HG02678 (cell line): ENCODE measurements around the gene CLVS2.

ENCODE experiments used
- ATAC-seq: cut with Tn5 transposase; IDR thresholded peaks from one replicate; pipeline ENCODE4 v1.9.1; 2021; ENCODE audit warnings: mild to moderate bottlenecking, moderate library complexity; ENCODE audit not compliant: unreplicated experiment

Gene CLVS2

GRCh38 chr6:123022975-123023374 lies 26.9 kb downstream of the CLVS2 start:
- no peak for ATAC-seq

GRCh38 chr6:123024976-123025375 lies 28.9 kb downstream of the CLVS2 start:
- no peak for ATAC-seq

GRCh38 chr6:123027408-123027807 lies 31.4 kb downstream of the CLVS2 start:
- no peak for ATAC-seq

GRCh38 chr6:123028263-123028662 lies 32.2 kb downstream of the CLVS2 start:
- ATAC-seq, result no peak

- ATAC-seq, result no peak
These were observed 34.2 kb downstream of the CLVS2 start for GRCh38 chr6:123030282-123030681.

GRCh38 chr6:123036648-123037047 lies 40.6 kb downstream of the CLVS2 start:
- ATAC-seq, result no peak

DNA sequence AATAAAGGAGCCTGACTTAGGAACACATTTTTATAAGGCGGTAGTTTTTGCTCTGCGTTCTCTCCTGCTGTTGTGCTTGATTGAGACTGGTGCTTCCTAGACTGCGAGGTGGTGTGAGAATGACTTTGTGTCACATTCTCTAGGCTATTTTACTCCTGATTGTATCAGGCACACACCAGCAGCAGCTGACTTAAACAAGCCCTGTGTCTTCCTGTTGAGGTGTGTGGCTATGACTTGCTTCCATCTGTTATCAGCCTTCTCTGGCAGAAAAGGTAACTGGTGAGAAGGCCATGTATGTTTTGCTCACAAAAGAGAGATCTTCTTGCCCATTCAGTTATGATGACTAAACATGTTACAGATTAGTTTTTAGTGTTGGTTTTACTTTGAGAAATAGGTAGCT lies 43.4 kb downstream of the CLVS2 start:
- no peak for ATAC-seq

DNA sequence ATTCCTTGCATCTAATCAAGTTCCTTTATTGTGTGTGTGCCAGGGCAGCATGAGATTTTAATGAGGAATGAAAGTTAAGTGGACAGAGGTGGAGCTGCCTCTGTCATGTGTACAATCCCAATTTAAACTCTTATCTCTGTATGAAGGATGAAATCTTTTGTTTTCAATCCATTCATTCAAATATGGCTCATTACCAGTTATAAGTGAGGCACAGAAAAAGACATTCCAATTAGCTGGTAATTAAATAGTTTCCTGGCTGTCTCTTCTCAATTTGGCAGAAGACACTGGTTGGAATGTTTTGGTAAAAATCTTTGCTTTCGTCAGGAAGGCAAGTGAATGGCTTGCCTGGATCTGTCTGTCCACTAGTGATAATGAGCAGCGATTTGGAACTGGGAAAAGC lies 46.4 kb downstream of the CLVS2 start:
- ATAC-seq, result no peak

GRCh38 chr6:123044341-123044860 lies 48.4 kb downstream of the CLVS2 start:
- ATAC-seq, result no peak

DNA sequence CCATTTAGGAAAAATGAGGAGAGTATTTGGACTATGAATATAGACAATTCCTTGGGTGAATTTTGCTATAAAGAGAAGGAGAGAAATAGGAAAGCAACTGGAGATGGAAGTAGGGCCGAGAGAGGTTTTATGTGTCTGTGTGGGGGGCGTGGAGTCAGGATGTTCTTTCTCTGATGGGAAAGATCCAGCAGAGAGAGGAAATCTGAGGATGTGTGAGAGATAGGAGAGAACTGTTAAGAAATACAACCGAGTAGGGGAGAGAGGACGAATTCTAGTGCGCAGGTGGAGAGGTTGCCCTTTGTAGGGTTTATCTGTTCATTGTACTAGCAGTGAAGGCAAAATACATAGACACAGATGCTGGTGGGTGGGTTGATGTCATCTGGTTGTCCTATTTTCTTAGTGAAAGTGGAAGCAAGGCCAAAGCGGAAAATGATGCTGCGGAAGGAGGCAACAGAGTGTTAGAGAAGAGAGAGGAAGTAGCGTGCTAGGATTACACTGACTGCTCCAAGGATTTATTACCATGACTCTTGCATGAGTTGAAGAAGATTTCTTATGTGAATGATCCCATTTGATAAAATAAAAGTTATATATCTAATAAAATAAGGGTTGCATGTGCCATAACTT lies 57.7 kb downstream of the CLVS2 start:
- ATAC-seq, result no peak

DNA sequence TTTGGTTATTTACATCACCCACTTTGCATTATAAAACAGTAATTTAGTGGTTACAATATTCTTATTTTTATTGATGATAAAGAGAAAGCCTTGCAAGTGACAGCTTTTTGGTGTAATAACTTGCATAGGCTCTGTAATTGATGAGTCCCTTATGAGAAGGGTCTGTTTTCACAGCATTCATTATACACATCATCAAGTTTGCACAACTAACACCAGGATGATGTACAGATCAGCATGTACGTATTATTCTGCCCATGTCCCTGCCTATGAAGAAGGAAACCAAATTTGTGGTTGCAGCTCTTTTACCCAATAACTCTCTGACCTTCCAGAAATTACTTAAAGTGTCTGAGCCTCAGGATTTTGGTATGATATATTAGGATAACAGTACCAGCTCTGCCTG lies 59.2 kb downstream of the CLVS2 start:
- no peak for ATAC-seq

DNA sequence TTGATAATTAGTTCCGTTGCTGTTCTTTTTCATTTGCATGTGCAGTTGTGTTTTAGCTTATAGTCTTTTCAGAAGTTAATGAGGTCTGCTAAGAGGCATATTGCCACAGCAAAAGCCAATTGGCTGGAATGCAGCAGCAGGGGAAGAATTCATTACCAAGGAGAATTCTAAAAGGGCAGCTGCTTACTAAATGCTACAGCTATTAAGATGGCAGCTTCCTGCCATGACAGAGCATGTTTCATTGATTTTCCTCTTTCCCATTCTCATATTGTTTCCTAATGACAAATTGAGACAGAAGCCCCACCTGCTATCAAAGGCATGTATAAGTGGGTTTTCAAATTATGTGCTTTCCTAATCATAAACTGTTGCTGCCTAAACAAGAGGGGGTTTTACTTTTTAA lies 66.6 kb downstream of the CLVS2 start:
- no peak for ATAC-seq

DNA sequence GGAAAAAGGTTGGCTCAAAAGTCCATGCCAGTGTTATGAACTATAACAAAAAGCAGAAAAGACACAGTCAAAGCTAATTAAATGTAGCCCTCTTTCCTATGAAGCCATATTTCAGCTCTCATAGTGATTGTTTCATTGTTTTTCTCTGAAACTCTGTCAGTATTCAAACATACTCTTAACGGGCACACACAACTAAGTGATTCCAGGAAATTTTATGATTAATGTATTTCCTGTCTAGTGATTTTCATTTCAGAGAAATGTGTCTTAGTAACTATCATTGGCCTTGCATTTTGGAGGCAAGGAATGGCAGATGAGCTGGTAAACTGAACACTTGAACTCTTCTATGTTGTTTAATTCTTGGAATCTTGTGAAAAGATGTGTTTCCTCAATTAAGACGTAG lies 68.0 kb downstream of the CLVS2 start:
- ATAC-seq, result no peak

DNA sequence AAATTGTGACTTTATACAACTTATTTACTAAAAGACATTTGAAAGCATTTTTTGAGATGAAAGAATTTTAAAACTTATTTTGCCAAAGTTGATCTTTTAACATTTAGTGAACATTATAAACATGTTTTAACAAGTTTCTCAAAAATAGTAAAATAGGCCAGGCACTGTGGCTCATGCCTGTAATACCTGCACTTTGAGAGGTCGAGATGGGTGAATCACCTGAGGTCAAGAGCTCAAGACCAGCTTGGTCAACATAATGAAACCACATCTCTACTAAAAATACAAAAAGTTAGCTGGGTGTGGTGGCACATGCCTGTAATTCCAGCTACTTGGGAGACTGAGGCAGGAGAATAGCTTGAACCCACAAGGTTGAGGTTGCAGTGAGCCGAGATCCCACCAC lies 78.6 kb downstream of the CLVS2 start:
- no peak for ATAC-seq

GRCh38 chr6:123085403-123085802 lies 89.4 kb downstream of the CLVS2 start:
- ATAC-seq, result no peak

- ATAC-seq, result no peak
These were observed 93.2 kb downstream of the CLVS2 start for GRCh38 chr6:123089226-123089625.

DNA sequence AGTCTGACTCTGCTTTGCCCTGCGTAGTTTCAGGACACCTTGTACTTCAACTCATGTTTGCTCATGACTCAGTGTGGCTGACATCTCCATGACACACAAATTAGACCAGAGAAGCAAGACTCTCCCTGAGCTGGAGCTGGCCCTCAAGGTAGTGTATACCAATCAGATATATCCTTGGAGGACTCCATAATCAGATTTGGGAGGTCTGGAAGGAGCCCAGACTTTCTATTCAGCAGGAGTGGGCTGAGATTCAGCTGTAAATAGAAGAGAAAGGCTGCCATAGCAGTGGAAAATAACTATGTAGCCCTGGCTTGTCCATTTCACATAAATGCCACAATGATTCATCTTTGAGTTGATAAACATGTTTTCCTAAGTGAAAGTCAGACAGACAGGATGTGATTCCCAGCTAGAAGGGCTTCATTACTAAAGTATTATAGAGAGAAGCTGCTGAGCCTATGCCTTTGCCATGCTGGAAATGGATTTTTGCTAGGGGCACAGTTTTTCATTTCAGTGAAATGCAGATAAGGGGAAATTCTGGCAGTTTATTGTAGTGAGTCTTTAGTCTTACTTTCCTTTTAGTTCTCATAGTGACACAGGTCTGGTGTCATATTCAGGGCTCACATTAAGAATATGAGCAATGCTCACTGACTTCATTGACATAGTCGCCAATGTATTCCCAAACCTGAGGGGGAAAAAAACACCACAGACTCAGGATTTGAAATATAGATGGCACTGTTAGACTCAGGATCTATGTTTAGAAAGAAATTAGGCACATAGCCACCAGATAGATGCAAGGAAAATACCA lies 95.3 kb downstream of the CLVS2 start:
- ATAC-seq, result no peak

GRCh38 chr6:123091896-123092271 lies 95.8 kb downstream of the CLVS2 start:
- no peak for ATAC-seq

DNA sequence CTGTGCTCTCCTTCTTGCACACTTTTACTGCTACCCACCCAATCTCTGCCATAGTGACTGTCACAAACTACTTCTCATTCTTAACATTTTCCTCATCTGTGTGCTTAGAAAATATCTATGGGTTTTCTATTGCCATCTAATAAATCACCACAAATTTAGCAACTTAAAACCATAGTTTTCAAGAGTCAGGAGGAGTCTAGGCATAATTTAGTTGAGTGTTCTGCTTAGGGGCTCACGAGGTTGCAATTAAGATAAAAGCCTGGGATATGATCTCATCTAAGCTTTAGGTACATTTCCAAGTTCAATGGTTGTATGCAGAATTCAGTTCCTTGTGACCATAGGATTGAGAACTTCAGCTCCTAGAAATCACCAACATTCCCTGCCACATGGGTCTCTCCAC lies 98.8 kb downstream of the CLVS2 start:
- ATAC-seq, result no peak

- no peak for ATAC-seq
These were observed 109.5 kb downstream of the CLVS2 start for GRCh38 chr6:123105561-123105960.

GRCh38 chr6:123116370-123116769 lies 120.3 kb downstream of the CLVS2 start:
- no peak for ATAC-seq

- ATAC-seq, result no peak
These were observed 121.3 kb downstream of the CLVS2 start for GRCh38 chr6:123117145-123117908.
